ENCODE results near the gene TEX2.

GRCh38 chr17:64225410-64225809, 37.6 kb downstream of the TEX2 start:
- TF ChIP-seq CTCF (IDR thresholded peaks at IDR 0.05; ENCODE audit: insufficient read depth, low read length) (no peak), REST (IDR thresholded peaks at IDR 0.05; ENCODE audit: insufficient replicate concordance, low read depth) (no peak), POLR2AphosphoS5 (IDR thresholded peaks at IDR 0.05; ENCODE audit: low read depth) (no peak), GABPA (IDR thresholded peaks at IDR 0.05; ENCODE audit: low read depth) (no peak), SPI1 (IDR thresholded peaks at IDR 0.05; ENCODE audit: borderline replicate concordance, low read depth) (no peak)

Measured in HL-60 (cell line).